ENCODE measurements around the gene ARHGEF4. TPM values are rescaled to one million over a fixed set of nuclear protein-coding genes. Genes with fewer than 3 reads are reported as not detected.

ARHGEF4 gene
- total and polyA plus RNA-seq, 2 donors = 2.9 to 6.5 TPM

- 85% methylated on average over 5 of the region's 5 CpGs for WGBS
Observed at GRCh38 chr2:130915149-130915548, 78.4 kb downstream of the ARHGEF4 start.

GRCh38 chr2:130915595-130916437, 79.1 kb downstream of the ARHGEF4 start:
- no peaks in the 10 kb centered on the region for H3K4me1 ChIP-seq (ENCODE audit: control insufficient read depth in 2 of 2, insufficient read depth in 2 of 2, low read length in 2 of 2)
- DNase-seq (ENCODE audit: low read depth in 6 of 9, low spot score in 9 of 9) = no peak
- peak overlapping the region in 1 of 2 donors; percentile 7 for H3K27ac ChIP-seq (ENCODE audit: low read depth in 1 of 2, low read length in 1 of 2)
- no peaks in the 10 kb centered on the region for H3K36me3 ChIP-seq (ENCODE audit: control insufficient read depth in 2 of 2, insufficient read depth in 2 of 2, low read length in 1 of 2)
- H3K9me3 ChIP-seq (ENCODE audit: control insufficient read depth in 2 of 2, insufficient read depth in 1 of 2, low read length in 1 of 2) = no peaks in the 10 kb centered on the region
- H3K4me3 ChIP-seq (ENCODE audit: low read length in 2 of 2) = no peak overlapping the region
- peaks cover 10 to 33% of the 10 kb centered on the region in 2 donors for H3K27me3 ChIP-seq (ENCODE audit: control insufficient read depth in 2 of 2, insufficient read depth in 1 of 2, low read length in 1 of 2)
- WGBS = 39% methylated on average over 50 of the region's 50 CpGs

More at GRCh38 chr2:130915149-130915548, 78.4 kb downstream of the ARHGEF4 start:
- peak in 1 of 9 donors; percentile 15 for DNase-seq (ENCODE audit: low read depth in 6 of 9, low spot score in 9 of 9)
- H3K9me3 ChIP-seq (ENCODE audit: control insufficient read depth in 2 of 2, insufficient read depth in 1 of 2, low read length in 1 of 2) = no peaks in the 10 kb centered on the region
- peaks cover 10 to 33% of the 10 kb centered on the region in 2 donors for H3K27me3 ChIP-seq (ENCODE audit: control insufficient read depth in 2 of 2, insufficient read depth in 1 of 2, low read length in 1 of 2)
- H3K36me3 ChIP-seq (ENCODE audit: control insufficient read depth in 2 of 2, insufficient read depth in 2 of 2, low read length in 1 of 2) = no peaks in the 10 kb centered on the region
- H3K4me3 ChIP-seq (ENCODE audit: low read length in 2 of 2) = no peak overlapping the region
- H3K4me1 ChIP-seq (ENCODE audit: control insufficient read depth in 2 of 2, insufficient read depth in 2 of 2, low read length in 2 of 2) = no peaks in the 10 kb centered on the region
- no peak overlapping the region for H3K27ac ChIP-seq (ENCODE audit: low read depth in 1 of 2, low read length in 1 of 2)

GRCh38 chr2:130916438-130916705, 79.7 kb downstream of the ARHGEF4 start:
- Histone ChIP-seq H3K9me3 (ENCODE audit: control insufficient read depth in 2 of 2, insufficient read depth in 1 of 2, low read length in 1 of 2) (no peaks in the 10 kb centered on the region), H3K4me3 (ENCODE audit: low read length in 2 of 2) (no peak overlapping the region), H3K27me3 (ENCODE audit: control insufficient read depth in 2 of 2, insufficient read depth in 1 of 2, low read length in 1 of 2) (peaks cover 10 to 33% of the 10 kb centered on the region in 2 donors), H3K36me3 (ENCODE audit: control insufficient read depth in 2 of 2, insufficient read depth in 2 of 2, low read length in 1 of 2) (no peaks in the 10 kb centered on the region), H3K4me1 (ENCODE audit: control insufficient read depth in 2 of 2, insufficient read depth in 2 of 2, low read length in 2 of 2) (no peaks in the 10 kb centered on the region), H3K27ac (ENCODE audit: low read depth in 1 of 2, low read length in 1 of 2) (no peak overlapping the region)
- 23% methylated on average over 19 of the region's 19 CpGs for WGBS
- DNase-seq (ENCODE audit: low read depth in 6 of 9, low spot score in 9 of 9) = no peak

- no peaks in the 10 kb centered on the region for H3K36me3 ChIP-seq (ENCODE audit: control insufficient read depth in 2 of 2, insufficient read depth in 2 of 2, low read length in 1 of 2)
- H3K9me3 ChIP-seq (ENCODE audit: control insufficient read depth in 2 of 2, insufficient read depth in 1 of 2, low read length in 1 of 2) = no peaks in the 10 kb centered on the region
- H3K27me3 ChIP-seq (ENCODE audit: control insufficient read depth in 2 of 2, insufficient read depth in 1 of 2, low read length in 1 of 2) = peaks cover 10 to 33% of the 10 kb centered on the region in 2 donors
- no peak overlapping the region for H3K4me3 ChIP-seq (ENCODE audit: low read length in 2 of 2)
- DNase-seq (ENCODE audit: low read depth in 6 of 9, low spot score in 9 of 9) = no peak
- H3K4me1 ChIP-seq (ENCODE audit: control insufficient read depth in 2 of 2, insufficient read depth in 2 of 2, low read length in 2 of 2) = no peaks in the 10 kb centered on the region
- WGBS = 89% methylated on average over 24 of the region's 24 CpGs
- H3K27ac ChIP-seq (ENCODE audit: low read depth in 1 of 2, low read length in 1 of 2) = no peak overlapping the region
Observed at GRCh38 chr2:130917006-130917688, 80.4 kb downstream of the ARHGEF4 start.

GRCh38 chr2:130918393-130918792, 81.7 kb downstream of the ARHGEF4 start:
- WGBS = 85% methylated on average over 21 of the region's 21 CpGs
- Histone ChIP-seq H3K4me1 (ENCODE audit: control insufficient read depth in 2 of 2, insufficient read depth in 2 of 2, low read length in 2 of 2) (no peaks in the 10 kb centered on the region), H3K27ac (ENCODE audit: low read depth in 1 of 2, low read length in 1 of 2) (no peak overlapping the region), H3K36me3 (ENCODE audit: control insufficient read depth in 2 of 2, insufficient read depth in 2 of 2, low read length in 1 of 2) (no peaks in the 10 kb centered on the region), H3K4me3 (ENCODE audit: low read length in 2 of 2) (no peak overlapping the region), H3K27me3 (ENCODE audit: control insufficient read depth in 2 of 2, insufficient read depth in 1 of 2, low read length in 1 of 2) (peaks cover 10 to 33% of the 10 kb centered on the region in 2 donors), H3K9me3 (ENCODE audit: control insufficient read depth in 2 of 2, insufficient read depth in 1 of 2, low read length in 1 of 2) (no peaks in the 10 kb centered on the region)
- no peak for DNase-seq (ENCODE audit: low read depth in 6 of 9, low spot score in 9 of 9)

- no peak overlapping the region for H3K27ac ChIP-seq (ENCODE audit: low read depth in 1 of 2, low read length in 1 of 2)
- 46% methylated on average over 7 of the region's 7 CpGs for WGBS
- DNase-seq (ENCODE audit: low read depth in 6 of 9, low spot score in 9 of 9) = peak in 4 of 9 donors; percentile 4 to 41 (median 20)
Observed at GRCh38 chr2:130920415-130921163, 83.9 kb downstream of the ARHGEF4 start.

GRCh38 chr2:130921164-130921476, 84.4 kb downstream of the ARHGEF4 start:
- no peak overlapping the region for H3K4me3 ChIP-seq (ENCODE audit: low read length in 2 of 2)
- H3K27ac ChIP-seq (ENCODE audit: low read depth in 1 of 2, low read length in 1 of 2) = no peak overlapping the region
- 95% methylated on average over 8 of the region's 8 CpGs for WGBS
- H3K9me3 ChIP-seq (ENCODE audit: control insufficient read depth in 2 of 2, insufficient read depth in 1 of 2, low read length in 1 of 2) = no peaks in the 10 kb centered on the region
- H3K36me3 ChIP-seq (ENCODE audit: control insufficient read depth in 2 of 2, insufficient read depth in 2 of 2, low read length in 1 of 2) = no peaks in the 10 kb centered on the region
- H3K4me1 ChIP-seq (ENCODE audit: control insufficient read depth in 2 of 2, insufficient read depth in 2 of 2, low read length in 2 of 2) = no peaks in the 10 kb centered on the region
- no peak for DNase-seq (ENCODE audit: low read depth in 6 of 9, low spot score in 9 of 9)
- H3K27me3 ChIP-seq (ENCODE audit: control insufficient read depth in 2 of 2, insufficient read depth in 1 of 2, low read length in 1 of 2) = peaks cover 7 to 14% of the 10 kb centered on the region in 2 donors

More at GRCh38 chr2:130920415-130921163, 83.9 kb downstream of the ARHGEF4 start:
- H3K27me3 ChIP-seq (ENCODE audit: control insufficient read depth in 2 of 2, insufficient read depth in 1 of 2, low read length in 1 of 2) = peaks cover 10 to 19% of the 10 kb centered on the region in 2 donors
- no peaks in the 10 kb centered on the region for H3K4me1 ChIP-seq (ENCODE audit: control insufficient read depth in 2 of 2, insufficient read depth in 2 of 2, low read length in 2 of 2)
- H3K9me3 ChIP-seq (ENCODE audit: control insufficient read depth in 2 of 2, insufficient read depth in 1 of 2, low read length in 1 of 2) = no peaks in the 10 kb centered on the region
- H3K4me3 ChIP-seq (ENCODE audit: low read length in 2 of 2) = no peak overlapping the region
- no peaks in the 10 kb centered on the region for H3K36me3 ChIP-seq (ENCODE audit: control insufficient read depth in 2 of 2, insufficient read depth in 2 of 2, low read length in 1 of 2)

GRCh38 chr2:130922417-130922816, 85.7 kb downstream of the ARHGEF4 start:
- Histone ChIP-seq H3K4me1 (ENCODE audit: control insufficient read depth in 2 of 2, insufficient read depth in 2 of 2, low read length in 2 of 2) (no peaks in the 10 kb centered on the region), H3K27me3 (ENCODE audit: control insufficient read depth in 2 of 2, insufficient read depth in 1 of 2, low read length in 1 of 2) (peaks cover 0 to under 1% of the 10 kb centered on the region in 2 donors), H3K4me3 (ENCODE audit: low read length in 2 of 2) (no peak overlapping the region), H3K9me3 (ENCODE audit: control insufficient read depth in 2 of 2, insufficient read depth in 1 of 2, low read length in 1 of 2) (no peaks in the 10 kb centered on the region), H3K27ac (ENCODE audit: low read depth in 1 of 2, low read length in 1 of 2) (no peak overlapping the region), H3K36me3 (ENCODE audit: control insufficient read depth in 2 of 2, insufficient read depth in 2 of 2, low read length in 1 of 2) (no peaks in the 10 kb centered on the region)
- DNase-seq (ENCODE audit: low read depth in 6 of 9, low spot score in 9 of 9) = no peak
- 96% methylated on average over 2 of the region's 2 CpGs for WGBS

- H3K27me3 ChIP-seq (ENCODE audit: control insufficient read depth in 2 of 2, insufficient read depth in 1 of 2, low read length in 1 of 2) = no peaks in the 10 kb centered on the region
Observed at GRCh38 chr2:130928385-130928784, 91.7 kb downstream of the ARHGEF4 start.

More at GRCh38 chr2:130928385-130928784, 91.7 kb downstream of the ARHGEF4 start:
- Histone ChIP-seq H3K27ac (ENCODE audit: low read depth in 1 of 2, low read length in 1 of 2) (no peak overlapping the region), H3K4me1 (ENCODE audit: control insufficient read depth in 2 of 2, insufficient read depth in 2 of 2, low read length in 2 of 2) (no peaks in the 10 kb centered on the region), H3K9me3 (ENCODE audit: control insufficient read depth in 2 of 2, insufficient read depth in 1 of 2, low read length in 1 of 2) (no peaks in the 10 kb centered on the region), H3K36me3 (ENCODE audit: control insufficient read depth in 2 of 2, insufficient read depth in 2 of 2, low read length in 1 of 2) (no peaks in the 10 kb centered on the region), H3K4me3 (ENCODE audit: low read length in 2 of 2) (no peak overlapping the region)
- no peak for DNase-seq (ENCODE audit: low read depth in 6 of 9, low spot score in 9 of 9)
- 69% methylated on average over 4 of the region's 4 CpGs for WGBS

Data from thymus (tissue), 11 donors.